Calu3 (cell line): ENCODE measurements around the gene MYO7A. TPM values are rescaled to one million over a fixed set of nuclear protein-coding genes. Genes with fewer than 3 reads are reported as not detected.

Source experiments
- BruUV-seq: library from RNA; stranded (reverse); fragments of 400-500 nt; replicated peaks from 2 replicates; lab custom pipeline; 2021; lab: Mats Ljungman, UMichigan
- CTCF ChIA-PET: fragments of 300-600 bp; sonication (Branson Sonifier 250); formaldehyde crosslinking; loops from one replicate; lab custom pipeline; 2022; ENCODE audit warnings: antibody characterized with exemption; lab: Charles Lee
- DNase-seq: peaks from one replicate; pipeline ENCODE4 v3.0.0; 2022
- H3K27ac Mint-ChIP-seq: one replicate; pipeline ENCODE4 v1.8.0; 2022; ENCODE audit warnings: mixed read lengths; ENCODE audit not compliant: unreplicated experiment
- H3K27me3 Mint-ChIP-seq: one replicate; pipeline ENCODE4 v1.8.0; 2022; ENCODE audit warnings: mixed read lengths; ENCODE audit not compliant: unreplicated experiment
- H3K36me3 Mint-ChIP-seq: one replicate; pipeline ENCODE4 v1.8.0; 2022; ENCODE audit warnings: mild to moderate bottlenecking, moderate library complexity, mixed read lengths; ENCODE audit not compliant: insufficient read depth, unreplicated experiment
- H3K4me1 Mint-ChIP-seq: one replicate; pipeline ENCODE4 v1.8.0; 2022; ENCODE audit warnings: mild to moderate bottlenecking, low read depth, mixed read lengths; ENCODE audit not compliant: unreplicated experiment
- H3K4me3 Mint-ChIP-seq: one replicate; pipeline ENCODE4 v1.8.0; 2022; ENCODE audit warnings: mild to moderate bottlenecking, low read depth, moderate library complexity, mixed read lengths; ENCODE audit not compliant: unreplicated experiment
- H3K9me3 Mint-ChIP-seq: one replicate; pipeline ENCODE4 v1.8.0; 2022; ENCODE audit warnings: low read depth, mixed read lengths; ENCODE audit not compliant: unreplicated experiment
- CTCF ChIP-seq: fragments of 200-600 bp; IDR thresholded peaks from one replicate; pipeline ENCODE4 v1.8.0; 2022; ENCODE audit warnings: antibody characterized with exemption; ENCODE audit not compliant: unreplicated experiment
- intact Hi-C: fragments of 100-400 bp; cut with micrococcal nuclease; formaldehyde crosslinking; loops from one replicate; pipeline ENCODE4 v1.10.0; 2022; ENCODE audit not compliant: unreplicated experiment
- total RNA-seq: library from RNA; stranded (reverse); gene quantifications from 2 replicates; pipeline ENCODE4 v1.2.3, GENCODE V29; 2022

Gene MYO7A
- total RNA-seq, 1 experiment from 2014 or later: 3.7 TPM

GRCh38 chr11:77211594-77212251, 83.7 kb downstream of the MYO7A start:
- no peak overlapping the region for H3K4me3 Mint-ChIP-seq
- no peaks in the 10 kb centered on the region for H3K4me1 Mint-ChIP-seq
- H3K9me3 Mint-ChIP-seq: peaks cover 2% of the 10 kb centered on the region
- no peaks in the 10 kb centered on the region for H3K27me3 Mint-ChIP-seq
- DNase-seq: no peak
- TF ChIP-seq CTCF: no peak
- BruUV-seq: no TSS peak
- CTCF ChIA-PET: no interaction called here
- H3K27ac Mint-ChIP-seq: no peak overlapping the region
- H3K36me3 Mint-ChIP-seq: no peaks in the 10 kb centered on the region
- intact Hi-C loops: no loop called here

DNA sequence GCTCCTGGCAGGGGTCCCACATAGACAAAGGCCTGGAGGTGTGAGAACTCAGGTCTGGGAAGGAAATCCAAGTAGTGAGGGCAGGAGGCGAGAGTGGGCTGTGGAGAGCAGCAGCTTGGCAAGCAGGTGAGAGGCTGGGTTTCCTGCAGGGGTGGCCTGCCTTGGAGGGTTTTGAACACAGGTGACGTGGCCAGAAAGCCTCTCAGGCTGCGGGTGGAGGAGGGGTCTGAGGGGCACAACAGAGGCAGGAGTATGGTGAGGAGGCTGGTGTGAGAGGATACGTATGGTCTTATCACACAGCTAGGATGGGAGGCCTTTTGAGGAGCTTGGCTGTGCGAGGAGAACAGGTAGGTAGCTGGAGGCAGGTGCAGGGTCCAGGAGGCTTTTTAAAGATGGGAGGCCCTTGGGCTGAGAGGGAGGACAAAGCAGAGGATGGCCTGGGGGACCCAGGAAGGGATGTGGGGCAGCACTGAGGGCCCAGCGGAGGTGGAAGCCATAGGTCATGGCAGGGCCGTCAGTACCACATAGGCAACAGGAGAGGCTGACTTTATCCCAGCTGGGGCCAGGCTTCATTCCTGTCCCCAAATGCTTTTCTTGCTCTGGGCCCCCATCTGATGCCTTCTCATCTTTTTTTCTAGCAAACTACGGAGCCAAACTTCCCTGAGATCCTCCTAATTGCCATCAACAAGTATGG, 84.4 kb downstream of the MYO7A start:
- Mint-ChIP-seq H3K27ac (no peak overlapping the region), H3K4me3 (no peak overlapping the region)
- CTCF ChIA-PET: no interaction called here

GRCh38 chr11:77213029-77213579, 85.1 kb downstream of the MYO7A start:
- intact Hi-C loops: no loop called here
- Mint-ChIP-seq H3K27ac (no peak overlapping the region), H3K4me3 (no peak overlapping the region), H3K9me3 (peaks cover 2% of the 10 kb centered on the region), H3K4me1 (no peaks in the 10 kb centered on the region), H3K36me3 (no peaks in the 10 kb centered on the region), H3K27me3 (no peaks in the 10 kb centered on the region)
- no TSS peak for BruUV-seq
- CTCF ChIA-PET: no interaction called here
- no peak for DNase-seq
- TF ChIP-seq CTCF: no peak

More for the DNA sequence above, 84.4 kb downstream of the MYO7A start:
- Mint-ChIP-seq H3K9me3 (peaks cover 2% of the 10 kb centered on the region), H3K4me1 (no peaks in the 10 kb centered on the region), H3K36me3 (no peaks in the 10 kb centered on the region), H3K27me3 (no peaks in the 10 kb centered on the region)
- no peak for DNase-seq
- intact Hi-C loops: no loop called here
- no peak for TF ChIP-seq CTCF
- BruUV-seq: no TSS peak

- DNase-seq: no peak
- no peak for TF ChIP-seq CTCF
- no peaks in the 10 kb centered on the region for H3K36me3 Mint-ChIP-seq
- BruUV-seq: no TSS peak
- H3K27ac Mint-ChIP-seq: no peak overlapping the region
- no peaks in the 10 kb centered on the region for H3K27me3 Mint-ChIP-seq
- CTCF ChIA-PET: no interaction called here
- no peaks in the 10 kb centered on the region for H3K4me1 Mint-ChIP-seq
- intact Hi-C loops: no loop called here
- H3K4me3 Mint-ChIP-seq: no peak overlapping the region
- H3K9me3 Mint-ChIP-seq: peaks cover 2% of the 10 kb centered on the region
Measured at GRCh38 chr11:77213589-77214428, 85.8 kb downstream of the MYO7A start.
